Hepatocyte (in vitro differentiated cells): Measurements from ENCODE around the gene BLACAT1.

Experiments used
- CTCF ChIP-seq: fragments of 200-600 bp; sonication (generic); IDR thresholded peaks from 2 replicates; pipeline ENCODE4 v1.5.1; 2016; ENCODE audit warnings: antibody characterized with exemption, mild to moderate bottlenecking; ENCODE audit not compliant: poor library complexity
- EZH2phosphoT487 ChIP-seq: fragments of 200-600 bp; sonication (generic); IDR thresholded peaks from one replicate; pipeline ENCODE4 v1.6.1; 2018; ENCODE audit warnings: antibody characterized with exemption, mild to moderate bottlenecking, low read depth, moderate library complexity; ENCODE audit not compliant: unreplicated experiment, severe bottlenecking

- no peak for TF ChIP-seq CTCF
- no peak for TF ChIP-seq EZH2phosphoT487
These were observed 41.5 kb upstream of the BLACAT1 start for GRCh38 chr1:205497351-205497750.
